ENCODE data around the gene ABHD17A.

GRCh38 chr19:1845642-1846041 lies 39.7 kb downstream of the ABHD17A start:
- TF ChIP-seq POLR2A (IDR thresholded peaks at IDR 0.05), result no peak
- no peak for TF ChIP-seq CTCF (IDR thresholded peaks at IDR 0.05)
